ENCODE data around the gene CARS1. TPM values are rescaled to one million over a fixed set of nuclear protein-coding genes. Genes with fewer than 3 reads are reported as not detected.
"Not testable (repeated sequence)": the region's sequence is repeated elsewhere in the genome, so short reads cannot be mapped to it uniquely, and the experiment has no call there.

Gene CARS1
- total and polyA plus RNA-seq, 2 donors (not counting 1 experiment from before 2014, with no cell fraction given) = 31.3 to 49.5 TPM

- not testable (repeated sequence) for H3K4me3 Mint-ChIP-seq
These were observed 7.5 kb upstream of the CARS1 start for GRCh38 chr11:3064709-3065108.

DNA sequence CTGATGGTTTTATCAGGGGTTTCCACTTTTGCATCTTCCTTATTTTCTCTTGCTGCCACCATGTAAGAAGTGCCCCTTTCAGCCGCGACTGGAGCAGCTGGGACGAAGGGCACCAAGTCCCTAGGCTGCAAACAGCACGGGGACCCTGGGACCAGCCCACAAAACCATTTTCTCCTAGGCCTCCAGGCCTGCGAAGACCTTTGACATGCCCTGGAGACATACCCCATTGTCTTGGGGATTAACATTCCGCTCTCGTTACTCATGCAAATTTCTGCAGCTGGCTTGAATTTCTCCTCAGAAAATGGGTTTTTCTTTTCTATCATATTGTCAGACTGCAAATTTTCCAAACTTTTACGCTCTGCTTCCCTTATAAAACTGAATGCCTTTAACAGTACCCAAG, 6.7 kb upstream of the CARS1 start:
- H3K4me3 ChIP-seq (ENCODE audit: control extremely low read depth in 1 of 5, extremely low read depth in 1 of 5, insufficient read depth in 1 of 5, low read depth in 2 of 5, low read length in 4 of 5); H4K20me1 ChIP-seq (ENCODE audit: control insufficient read depth, insufficient read depth, low read length, poor library complexity, severe bottlenecking); H3K79me2 ChIP-seq (ENCODE audit: control insufficient read depth, insufficient read depth, low read length); H3K9me3 Mint-ChIP-seq (ENCODE audit: insufficient read depth); H3K36me3 ChIP-seq (replicated peaks in 1 of 2; ENCODE audit: control extremely low read depth in 1 of 2, control insufficient read depth in 1 of 2, extremely low read depth in 1 of 2, insufficient read depth in 2 of 2, low read length in 1 of 2); H3K4me3 Mint-ChIP-seq; intact Hi-C loops (cut with micrococcal nuclease); POLR2A ChIA-PET; H3K27ac Mint-ChIP-seq; ATAC-seq (ENCODE audit: low read depth); H3K27ac ChIP-seq (ENCODE audit: low read length in 2 of 2); H3K4me1 Mint-ChIP-seq; H3K9ac ChIP-seq (ENCODE audit: low read length); CTCF ChIA-PET; H3K27me3 ChIP-seq (replicated peaks in 1 of 4; ENCODE audit: control extremely low read depth in 1 of 4, control insufficient read depth in 3 of 4, insufficient read depth in 4 of 4, low read length in 3 of 4); H3K4me1 ChIP-seq (ENCODE audit: control insufficient read depth in 2 of 2, insufficient read depth in 2 of 2, low read length in 2 of 2); DNase-seq; H3K9me3 ChIP-seq (ENCODE audit: control extremely low read depth in 1 of 3, control insufficient read depth in 2 of 3, insufficient read depth in 1 of 3, low read length in 2 of 3); H3K4me2 ChIP-seq (replicated peaks; ENCODE audit: low read depth, low read length, poor library complexity, severe bottlenecking); H2AFZ ChIP-seq (ENCODE audit: insufficient read depth, low read depth, low read length, poor library complexity, severe bottlenecking): not testable (repeated sequence)
- 47% methylated on average over 8 of the region's 8 CpGs for WGBS (ENCODE audit: insufficient coverage)
- peaks cover 24% of the 10 kb centered on the region for H3K27me3 Mint-ChIP-seq

More at GRCh38 chr11:3064709-3065108, 7.5 kb upstream of the CARS1 start:
- intact Hi-C loops (cut with micrococcal nuclease); H3K4me1 ChIP-seq (ENCODE audit: control insufficient read depth in 2 of 2, insufficient read depth in 2 of 2, low read length in 2 of 2); H3K9me3 Mint-ChIP-seq (ENCODE audit: insufficient read depth); H3K9ac ChIP-seq (ENCODE audit: low read length); H4K20me1 ChIP-seq (ENCODE audit: control insufficient read depth, insufficient read depth, low read length, poor library complexity, severe bottlenecking); H3K4me3 ChIP-seq (ENCODE audit: control extremely low read depth in 1 of 5, extremely low read depth in 1 of 5, insufficient read depth in 1 of 5, low read depth in 2 of 5, low read length in 4 of 5); H3K27ac Mint-ChIP-seq; DNase-seq; H3K9me3 ChIP-seq (ENCODE audit: control extremely low read depth in 1 of 3, control insufficient read depth in 2 of 3, insufficient read depth in 1 of 3, low read length in 2 of 3); H3K4me2 ChIP-seq (replicated peaks; ENCODE audit: low read depth, low read length, poor library complexity, severe bottlenecking); CTCF ChIA-PET; ATAC-seq (ENCODE audit: low read depth); H2AFZ ChIP-seq (ENCODE audit: insufficient read depth, low read depth, low read length, poor library complexity, severe bottlenecking); H3K4me1 Mint-ChIP-seq; POLR2A ChIA-PET; H3K36me3 ChIP-seq (replicated peaks in 1 of 2; ENCODE audit: control extremely low read depth in 1 of 2, control insufficient read depth in 1 of 2, extremely low read depth in 1 of 2, insufficient read depth in 2 of 2, low read length in 1 of 2); H3K79me2 ChIP-seq (ENCODE audit: control insufficient read depth, insufficient read depth, low read length); H3K27me3 ChIP-seq (replicated peaks in 1 of 4; ENCODE audit: control extremely low read depth in 1 of 4, control insufficient read depth in 3 of 4, insufficient read depth in 4 of 4, low read length in 3 of 4); H3K27ac ChIP-seq (ENCODE audit: low read length in 2 of 2): not testable (repeated sequence)
- peaks cover 24% of the 10 kb centered on the region for H3K27me3 Mint-ChIP-seq
- WGBS (ENCODE audit: insufficient coverage) = 100% methylated on average over 1 of the region's 6 CpGs

GRCh38 chr11:3063432-3063831, 6.2 kb upstream of the CARS1 start:
- ATAC-seq (ENCODE audit: low read depth) = not testable (repeated sequence)
- WGBS (ENCODE audit: insufficient coverage) = 80% methylated on average over 1 of the region's 4 CpGs

More at GRCh38 chr11:3063432-3063831, 6.2 kb upstream of the CARS1 start:
- H3K4me1 ChIP-seq (ENCODE audit: control insufficient read depth in 2 of 2, insufficient read depth in 2 of 2, low read length in 2 of 2); H3K27ac Mint-ChIP-seq; H3K79me2 ChIP-seq (ENCODE audit: control insufficient read depth, insufficient read depth, low read length); H3K36me3 ChIP-seq (replicated peaks in 1 of 2; ENCODE audit: control extremely low read depth in 1 of 2, control insufficient read depth in 1 of 2, extremely low read depth in 1 of 2, insufficient read depth in 2 of 2, low read length in 1 of 2); H3K9me3 Mint-ChIP-seq (ENCODE audit: insufficient read depth); H2AFZ ChIP-seq (ENCODE audit: insufficient read depth, low read depth, low read length, poor library complexity, severe bottlenecking); POLR2A ChIA-PET; H4K20me1 ChIP-seq (ENCODE audit: control insufficient read depth, insufficient read depth, low read length, poor library complexity, severe bottlenecking); H3K9me3 ChIP-seq (ENCODE audit: control extremely low read depth in 1 of 3, control insufficient read depth in 2 of 3, insufficient read depth in 1 of 3, low read length in 2 of 3); H3K9ac ChIP-seq (ENCODE audit: low read length); CTCF ChIA-PET; H3K27me3 ChIP-seq (replicated peaks in 1 of 4; ENCODE audit: control extremely low read depth in 1 of 4, control insufficient read depth in 3 of 4, insufficient read depth in 4 of 4, low read length in 3 of 4); intact Hi-C loops (cut with micrococcal nuclease); H3K4me3 ChIP-seq (ENCODE audit: control extremely low read depth in 1 of 5, extremely low read depth in 1 of 5, insufficient read depth in 1 of 5, low read depth in 2 of 5, low read length in 4 of 5); H3K4me3 Mint-ChIP-seq; DNase-seq; H3K27ac ChIP-seq (ENCODE audit: low read length in 2 of 2); H3K4me1 Mint-ChIP-seq; H3K4me2 ChIP-seq (replicated peaks; ENCODE audit: low read depth, low read length, poor library complexity, severe bottlenecking): not testable (repeated sequence)
- peaks cover 23% of the 10 kb centered on the region for H3K27me3 Mint-ChIP-seq

All from B cell (primary cell).